Activated gamma-delta T cell treated with Interleukin-2 at 50 U/mL for 16 hours (primary cell): Measurements from ENCODE around the gene HSPA1B.
"Not testable (repeated sequence)": the region's sequence is repeated elsewhere in the genome, so short reads cannot be mapped to it uniquely, and the experiment has no call there.

ENCODE experiments used
- DNase-seq: peaks from one replicate; pipeline ENCODE4 v3.0.0-alpha.2; 2020

Gene HSPA1B

DNA sequence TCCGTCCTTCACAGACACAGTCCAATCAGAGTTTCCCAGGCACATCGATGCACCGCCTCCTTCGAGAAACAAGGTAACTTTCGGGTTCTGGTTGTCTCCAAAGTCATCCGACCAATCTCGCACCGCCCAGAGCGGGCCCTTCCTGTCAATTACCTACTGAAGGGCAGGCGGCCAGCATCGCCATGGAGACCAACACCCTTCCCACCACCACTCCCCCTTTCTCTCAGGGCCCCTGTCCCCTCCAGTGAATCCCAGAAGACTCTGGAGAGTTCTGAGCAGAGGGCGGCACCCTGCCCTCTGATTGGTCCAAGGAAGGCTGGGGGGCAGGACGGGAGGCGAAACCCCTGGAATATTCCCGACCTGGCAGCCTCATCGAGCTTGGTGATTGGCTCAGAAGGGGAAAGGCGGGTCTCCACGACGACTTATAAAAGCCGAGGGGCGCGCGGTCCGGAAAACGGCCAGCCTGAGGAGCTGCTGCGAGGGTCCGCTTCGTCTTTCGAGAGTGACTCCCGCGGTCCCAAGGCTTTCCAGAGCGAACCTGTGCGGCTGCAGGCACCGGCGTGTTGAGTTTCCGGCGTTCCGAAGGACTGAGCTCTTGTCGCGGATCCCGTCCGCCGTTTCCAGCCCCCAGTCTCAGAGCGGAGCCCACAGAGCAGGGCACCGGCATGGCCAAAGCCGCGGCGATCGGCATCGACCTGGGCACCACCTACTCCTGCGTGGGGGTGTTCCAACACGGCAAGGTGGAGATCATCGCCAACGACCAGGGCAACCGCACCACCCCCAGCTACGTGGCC, at the start of gene HSPA1B:
TSS of gene HSPA1B (plus strand) at position 453 of the 794 bp plus-strand sequence. CDS start at position 666, 213 bp downstream.
- DNase-seq, result peak; percentile 82

DNA sequence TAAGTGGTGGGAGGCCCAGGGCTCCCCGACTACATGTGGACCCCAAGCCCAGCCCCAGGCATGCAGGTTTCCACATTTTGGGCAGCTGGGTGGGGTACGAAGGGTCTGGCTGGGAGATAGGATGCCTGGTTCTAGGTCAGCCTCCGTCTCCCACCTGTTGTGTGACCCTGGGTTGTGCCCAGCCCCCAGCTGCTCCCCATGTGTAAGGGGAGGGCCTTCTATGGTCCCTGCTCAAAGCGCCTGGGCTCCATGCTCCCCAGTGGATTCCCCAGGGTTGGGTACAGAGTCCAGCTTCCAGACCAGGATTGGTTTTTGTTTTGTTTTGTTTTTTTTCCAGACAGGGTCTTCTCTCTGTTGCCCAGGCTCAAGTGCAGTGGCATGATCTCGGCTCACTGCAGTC, 49.3 kb upstream of the HSPA1B start:
- DNase-seq, result no peak

DNA sequence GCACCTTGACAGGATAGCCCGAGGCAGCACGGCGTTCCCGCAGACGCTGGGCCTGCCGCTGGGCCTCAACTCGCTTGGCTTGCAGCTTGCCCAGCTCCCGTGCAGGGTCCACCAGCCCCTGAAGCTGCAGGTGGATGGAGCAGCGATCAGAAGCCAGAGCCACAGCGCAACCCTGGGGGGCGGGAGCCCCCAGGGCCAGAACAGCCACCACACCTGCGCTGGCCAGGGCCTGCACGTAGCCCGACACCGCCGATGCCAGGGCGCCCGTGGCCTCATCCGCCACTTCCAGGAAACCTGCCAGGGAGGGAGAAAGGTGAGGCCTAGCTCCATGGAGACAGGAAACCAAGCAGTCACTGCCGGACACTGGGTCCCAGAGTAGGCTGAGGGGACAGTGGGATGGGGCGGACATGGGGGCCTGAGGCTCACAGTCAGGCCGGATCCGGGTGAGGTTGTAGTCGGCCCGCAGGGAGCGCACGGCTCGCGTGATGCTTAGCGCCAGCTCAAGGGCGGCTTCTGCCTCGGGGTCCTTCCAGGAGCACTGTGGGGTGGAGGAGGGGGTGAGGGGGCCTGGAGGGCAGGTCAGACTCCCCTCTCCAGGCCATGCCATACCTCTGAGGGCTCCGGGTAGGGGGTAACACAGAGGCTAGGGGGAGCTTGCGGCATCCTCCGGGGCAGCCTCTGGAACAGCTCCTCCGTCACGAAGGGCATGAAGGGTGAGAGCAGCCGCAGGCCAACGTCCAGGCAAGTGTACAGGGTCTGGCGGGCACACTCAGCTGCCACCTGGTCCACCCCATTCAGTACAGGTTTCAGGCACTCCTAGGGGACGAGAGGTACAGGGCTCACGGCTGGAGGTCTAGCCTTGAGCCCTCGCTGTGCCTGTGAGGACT, 48.3 kb upstream of the HSPA1B start:
- DNase-seq, result no peak

DNA sequence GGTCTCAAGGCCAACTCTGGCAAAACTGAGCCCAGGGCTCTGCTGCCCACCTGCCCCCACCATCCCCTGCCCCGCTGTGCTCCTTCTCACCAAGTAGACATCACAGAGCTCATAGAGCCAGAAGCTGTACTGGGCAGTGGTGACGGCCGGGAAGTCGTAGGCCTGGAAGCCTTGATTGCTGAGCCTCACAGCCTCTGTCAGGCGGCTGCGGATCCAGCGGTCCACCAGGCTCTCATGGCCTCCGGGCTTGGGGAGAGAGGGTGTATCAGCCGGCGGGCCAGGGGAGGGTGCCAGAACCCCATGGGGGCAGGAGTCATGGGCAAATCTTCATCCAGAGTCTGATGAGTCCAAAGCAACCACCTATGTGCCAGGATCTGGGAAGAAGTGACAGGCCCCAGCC, 47.6 kb upstream of the HSPA1B start:
- no peak for DNase-seq

DNA sequence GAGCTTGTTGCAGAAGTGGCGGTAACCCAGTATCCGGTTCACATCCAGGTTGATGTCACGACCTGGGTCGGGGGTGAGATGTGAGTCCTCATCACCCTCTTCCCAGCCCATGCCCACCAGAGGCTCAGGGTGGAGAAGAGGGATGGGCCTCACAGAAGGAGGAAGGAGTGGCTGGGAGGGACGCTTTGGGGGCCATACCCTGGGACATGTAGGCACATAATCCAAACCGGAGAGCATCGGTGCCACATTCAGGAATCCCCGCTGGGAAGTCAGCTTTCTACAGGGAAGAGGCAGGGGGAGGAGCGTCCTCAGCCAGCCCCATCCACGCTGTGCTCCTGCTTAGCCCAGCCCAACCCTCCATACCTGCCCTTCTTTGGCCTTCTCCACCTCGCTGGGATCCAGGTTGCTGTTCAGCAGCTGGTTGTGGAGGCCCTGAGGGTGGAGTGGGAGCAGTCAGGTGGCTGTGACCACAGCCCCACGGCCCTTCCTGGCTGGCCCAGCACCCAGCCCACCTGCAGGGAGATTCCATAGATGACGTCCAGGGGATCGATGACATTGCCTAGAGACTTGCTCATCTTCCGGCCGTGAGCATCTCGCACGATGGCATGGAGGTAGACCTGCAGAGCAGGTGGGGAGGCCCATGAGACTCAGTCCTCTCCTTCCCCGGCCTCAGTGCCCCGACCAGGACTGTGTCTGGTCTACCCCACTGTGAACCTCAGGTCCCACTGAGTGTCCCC, 46.9 kb upstream of the HSPA1B start:
- DNase-seq, result no peak

DNA sequence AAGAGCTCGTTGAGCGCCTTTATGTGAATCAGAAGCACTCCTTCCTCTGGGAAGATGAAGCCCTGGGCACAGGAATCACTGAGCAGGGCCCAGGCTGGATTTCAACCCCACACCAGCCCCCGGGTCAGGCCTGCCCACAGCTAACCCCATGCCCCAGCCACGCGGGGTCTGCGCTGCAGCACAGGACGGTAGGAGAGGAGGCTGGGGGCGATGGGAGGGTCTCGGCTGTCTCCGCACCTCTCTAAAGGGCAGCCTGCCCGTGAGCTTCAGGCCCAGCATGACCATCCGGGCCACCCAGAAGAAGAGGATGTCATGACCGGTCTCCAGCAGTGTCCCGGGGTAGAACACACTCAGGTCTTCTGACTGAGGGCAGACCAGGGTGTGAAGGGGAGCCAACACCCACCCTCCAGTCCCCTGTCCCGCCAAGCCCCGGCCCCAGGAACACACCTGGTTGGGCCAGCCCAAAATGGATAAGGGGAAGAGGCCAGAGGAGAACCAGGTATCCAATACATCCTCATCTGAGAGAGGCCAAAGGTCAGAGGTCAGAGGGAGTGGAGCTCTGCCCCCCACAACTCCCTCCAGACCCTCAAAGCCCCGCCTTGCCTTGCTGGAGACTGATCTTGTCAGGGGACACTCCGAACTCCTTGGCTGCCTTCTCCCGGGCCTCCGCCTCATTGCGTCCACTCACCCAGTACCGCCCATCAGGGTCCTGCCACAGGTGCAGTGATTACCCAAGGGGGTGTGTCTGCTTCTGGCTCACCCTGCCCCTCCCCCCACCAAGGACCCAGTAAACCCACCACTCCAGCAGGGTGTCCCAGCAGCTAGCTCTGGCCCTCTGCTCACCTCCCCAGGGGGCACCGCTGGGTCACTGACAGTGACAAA, 46.1 kb upstream of the HSPA1B start:
- DNase-seq, result no peak

DNA sequence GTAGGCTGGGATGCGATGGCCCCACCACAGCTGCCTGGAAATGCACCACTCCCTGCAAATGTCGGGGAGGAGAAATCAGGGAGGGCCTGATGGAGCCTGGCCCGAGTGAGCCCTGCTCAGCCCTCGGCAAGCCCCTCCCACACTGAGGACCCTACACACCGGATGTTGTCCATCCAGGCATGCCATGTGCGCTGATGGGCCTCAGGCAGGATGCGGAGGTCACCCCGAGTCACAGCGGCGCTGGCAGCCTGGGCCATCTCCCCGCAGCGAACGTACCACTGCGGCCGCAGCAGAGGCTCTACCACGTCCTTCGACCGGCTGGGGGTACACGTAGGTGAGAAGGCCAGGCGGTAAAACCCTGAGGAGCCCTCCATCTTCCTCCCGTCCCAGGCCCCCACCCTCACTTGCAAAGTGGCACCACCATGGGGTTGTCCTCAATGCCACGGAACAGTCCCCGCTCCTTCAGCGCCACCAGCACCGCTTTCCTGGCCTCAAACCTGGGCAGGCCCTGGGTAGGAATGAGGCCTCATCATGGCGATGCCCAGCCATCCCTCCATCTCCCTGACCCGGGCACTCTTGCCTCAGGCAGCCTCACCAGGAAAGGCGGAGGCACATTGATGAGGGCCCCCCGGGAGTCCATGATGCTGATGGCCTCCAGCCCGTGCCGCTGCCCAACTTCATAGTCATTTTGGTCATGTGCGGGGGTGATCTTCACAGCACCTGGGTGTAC, 45.2 kb upstream of the HSPA1B start:
- DNase-seq, result no peak

DNA sequence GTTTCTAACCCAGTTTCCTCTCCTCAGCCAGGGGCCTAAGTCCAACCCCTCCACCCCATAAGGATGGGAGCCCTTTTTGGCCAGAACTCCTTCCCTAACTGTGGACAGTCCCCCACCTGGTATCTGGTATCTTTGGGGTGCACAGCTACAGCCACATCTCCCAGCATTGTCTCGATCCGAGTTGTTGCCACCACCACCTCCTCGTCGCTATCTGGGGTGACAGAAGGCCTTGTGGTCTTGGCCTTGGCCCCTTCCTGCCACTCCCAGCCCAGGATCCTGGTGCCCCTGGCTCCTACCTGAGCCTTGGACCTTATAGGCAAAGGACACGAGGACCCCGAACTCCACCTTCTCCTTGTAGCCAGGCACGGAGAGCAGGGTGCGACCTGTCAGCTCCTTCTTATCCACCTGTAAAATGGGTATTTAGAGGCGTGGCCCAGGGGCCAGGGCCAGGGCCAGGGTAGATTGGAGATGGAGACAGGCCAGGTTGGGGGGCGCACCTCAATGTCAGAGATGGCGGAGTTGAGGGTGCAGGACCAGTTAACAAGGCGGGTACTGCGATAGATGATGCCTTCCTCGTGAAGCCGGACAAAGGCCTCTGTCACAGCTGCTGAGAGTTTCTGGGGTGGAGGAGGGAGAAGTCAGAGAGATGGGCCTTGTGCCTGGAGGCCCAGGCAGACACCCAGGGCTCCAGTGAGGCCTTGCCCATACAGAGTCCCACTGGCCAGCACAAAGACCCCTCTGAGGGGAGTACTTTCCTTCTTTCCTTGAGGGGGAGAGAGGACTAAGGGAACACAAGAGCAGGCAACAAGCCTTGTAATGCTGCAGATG, 43.2 kb upstream of the HSPA1B start:
- DNase-seq, result no peak

DNA sequence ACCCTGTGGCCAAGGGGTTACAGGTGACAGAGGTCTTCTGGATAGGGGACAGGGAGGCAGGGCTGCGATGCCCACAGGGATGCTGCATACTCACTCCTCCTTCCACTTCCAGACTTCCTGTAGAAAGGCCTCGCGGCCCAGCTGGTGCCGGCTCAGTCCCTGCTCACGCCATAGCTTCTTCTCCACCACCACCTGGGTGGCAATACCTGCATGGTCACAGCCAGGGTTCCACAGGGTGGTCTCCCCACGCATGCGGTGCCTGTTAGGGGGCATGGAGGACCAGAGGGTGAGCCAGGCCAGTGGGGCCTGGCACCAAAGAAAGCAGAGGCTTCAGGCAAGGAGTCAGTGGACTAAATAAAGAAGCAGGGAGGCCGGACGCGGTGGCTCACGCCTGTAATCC, 42.1 kb upstream of the HSPA1B start:
- no peak for DNase-seq

DNA sequence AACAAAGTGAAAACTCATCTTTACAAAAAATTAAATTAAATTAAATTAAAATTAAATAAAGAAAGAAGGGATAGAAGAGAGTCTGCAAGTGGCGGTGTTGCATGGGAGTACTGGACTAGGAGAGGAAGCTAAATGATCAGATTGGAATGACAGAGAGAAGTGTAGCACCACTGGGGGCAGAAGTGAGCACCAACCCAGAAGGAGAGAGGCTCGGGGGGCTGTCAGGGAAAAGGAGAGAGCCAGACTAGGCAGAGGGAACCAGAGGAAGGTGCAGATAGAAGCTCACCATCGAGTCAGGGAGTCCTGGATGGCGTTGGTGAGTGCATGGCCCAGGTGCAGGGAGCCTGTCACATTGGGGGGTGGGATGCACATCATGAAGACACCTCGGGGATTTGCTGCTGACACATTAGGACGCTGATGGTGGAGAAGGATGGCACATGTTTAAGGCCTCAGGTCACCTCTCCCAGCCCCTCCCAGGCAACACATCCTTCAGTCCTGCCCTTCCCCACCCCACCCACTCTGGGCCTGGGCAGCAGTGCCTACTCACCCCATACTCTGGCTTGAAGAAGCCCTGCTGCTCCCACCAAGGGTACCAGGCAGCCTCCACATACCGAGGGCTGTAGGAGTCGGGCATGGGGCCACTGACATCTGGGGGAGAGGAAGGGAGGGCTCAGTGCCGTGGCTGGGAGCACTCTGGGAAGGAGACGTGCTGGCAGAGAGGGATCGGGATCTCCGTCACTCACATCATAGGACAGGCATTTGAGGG, 36.0 kb upstream of the HSPA1B start:
- DNase-seq, result no peak

DNA sequence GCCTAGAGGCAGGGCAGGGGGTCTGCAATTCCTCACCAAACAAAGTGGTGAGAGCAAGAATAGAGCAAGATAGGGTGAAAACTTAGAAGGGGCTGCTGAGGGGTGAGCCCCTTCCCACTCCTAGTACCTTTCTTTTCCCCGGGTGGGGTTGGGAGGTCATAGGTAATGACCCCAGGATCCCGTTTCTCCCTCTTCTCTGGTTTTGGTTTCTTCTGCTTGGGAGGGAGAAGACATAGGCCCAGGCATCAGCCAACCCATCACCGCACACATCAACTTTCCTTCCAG, 35.5 kb upstream of the HSPA1B start:
- DNase-seq, result no peak

DNA sequence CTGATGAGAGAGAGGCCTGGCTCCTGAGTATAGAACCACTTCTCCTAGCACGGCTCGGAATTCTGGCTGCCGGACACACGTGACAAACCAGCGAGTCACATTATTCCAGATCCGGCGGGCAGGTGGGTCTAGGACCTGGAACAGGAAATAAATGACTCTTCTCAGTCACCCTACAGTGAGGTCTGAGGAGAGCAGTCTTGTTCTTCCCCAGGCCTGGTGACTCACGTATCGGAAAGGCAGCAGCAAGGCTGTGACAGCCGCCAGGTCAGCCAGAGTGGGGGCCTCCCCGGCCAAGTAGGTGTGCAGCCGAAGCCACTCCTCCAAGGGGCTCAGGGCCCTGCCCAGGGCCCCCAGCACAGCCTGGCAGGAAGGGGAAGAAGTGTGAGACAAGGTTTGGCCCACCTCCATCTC, 34.8 kb upstream of the HSPA1B start:
- DNase-seq, result no peak

DNA sequence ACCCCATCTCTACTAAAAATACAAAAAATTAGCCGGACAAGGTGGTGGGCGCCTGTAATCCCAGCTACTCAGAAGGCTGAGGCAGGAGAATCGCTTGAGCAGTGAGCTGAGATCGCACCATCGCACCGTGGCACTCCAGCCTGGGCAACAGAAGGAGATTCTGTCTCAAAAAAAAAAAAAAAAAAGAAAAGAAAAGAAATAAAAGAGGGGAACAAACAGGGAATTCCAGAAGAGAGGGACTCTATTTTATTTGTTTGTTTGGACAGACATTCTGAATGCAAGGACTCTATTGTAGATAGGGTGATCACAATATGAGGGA, 33.7 kb upstream of the HSPA1B start:
- not testable (repeated sequence) for DNase-seq

DNA sequence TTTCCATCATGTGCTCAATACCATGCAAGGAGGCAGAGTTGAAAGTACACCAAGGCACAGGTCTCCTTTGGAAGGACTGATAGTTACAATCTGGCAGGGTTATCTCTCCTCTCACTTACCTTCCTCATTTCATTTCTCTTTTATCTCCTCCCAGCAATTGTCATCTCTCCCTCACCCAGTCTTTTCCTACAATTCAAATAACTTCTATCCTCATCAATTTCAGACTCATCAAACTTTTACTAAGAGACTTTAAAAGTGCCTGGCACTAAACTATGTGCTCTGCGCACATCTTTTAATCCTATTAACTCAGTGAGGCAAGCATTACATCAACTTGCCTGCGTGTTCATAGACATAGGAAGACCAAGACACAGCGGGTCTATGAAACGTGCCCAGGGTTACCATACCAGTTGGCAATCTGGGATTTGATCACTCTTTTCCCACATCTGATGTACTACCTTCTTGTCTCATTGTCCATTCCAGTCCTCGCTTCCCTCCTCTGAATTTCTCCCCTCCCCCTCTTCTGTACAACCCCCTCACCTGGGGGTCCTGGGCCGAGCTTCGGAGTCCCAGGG, 33.2 kb upstream of the HSPA1B start:
- no peak for DNase-seq

DNA sequence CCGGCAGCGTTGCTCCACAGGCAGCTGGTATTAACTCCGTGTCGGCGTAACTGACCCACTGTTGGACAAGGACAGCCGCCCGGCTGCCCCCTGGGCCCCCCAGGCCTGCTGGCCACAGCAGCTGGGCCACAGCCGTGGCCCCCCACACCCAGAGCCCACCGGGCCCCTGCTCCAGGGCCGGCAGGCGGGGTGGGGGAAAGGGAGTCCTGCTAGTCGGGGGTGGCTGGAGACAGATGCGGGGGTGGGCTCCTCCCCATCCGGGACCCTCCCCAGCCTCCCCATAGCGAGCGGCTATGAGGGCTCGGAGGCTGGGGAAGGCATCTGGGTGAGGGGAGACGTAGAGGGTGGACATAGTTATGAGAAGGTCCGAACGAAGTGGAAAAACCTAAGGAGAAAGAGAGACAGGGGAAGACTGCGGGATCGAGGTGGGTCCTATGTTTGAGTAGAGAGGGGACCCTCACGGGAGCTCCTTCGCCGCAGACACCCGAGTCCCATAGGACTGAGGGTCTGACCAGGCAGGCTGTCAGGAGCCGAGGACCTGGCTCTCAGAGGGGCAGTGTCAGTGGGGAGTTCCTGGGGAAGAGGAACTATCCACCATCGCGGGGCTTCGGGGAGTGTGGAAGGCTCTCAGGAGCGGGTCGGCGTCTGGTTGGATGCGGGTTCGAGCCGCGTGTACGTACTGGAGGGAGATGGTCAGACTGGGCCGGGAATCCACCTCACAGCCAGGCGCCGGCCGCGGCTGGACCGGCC, 32.5 kb upstream of the HSPA1B start:
- no peak for DNase-seq

DNA sequence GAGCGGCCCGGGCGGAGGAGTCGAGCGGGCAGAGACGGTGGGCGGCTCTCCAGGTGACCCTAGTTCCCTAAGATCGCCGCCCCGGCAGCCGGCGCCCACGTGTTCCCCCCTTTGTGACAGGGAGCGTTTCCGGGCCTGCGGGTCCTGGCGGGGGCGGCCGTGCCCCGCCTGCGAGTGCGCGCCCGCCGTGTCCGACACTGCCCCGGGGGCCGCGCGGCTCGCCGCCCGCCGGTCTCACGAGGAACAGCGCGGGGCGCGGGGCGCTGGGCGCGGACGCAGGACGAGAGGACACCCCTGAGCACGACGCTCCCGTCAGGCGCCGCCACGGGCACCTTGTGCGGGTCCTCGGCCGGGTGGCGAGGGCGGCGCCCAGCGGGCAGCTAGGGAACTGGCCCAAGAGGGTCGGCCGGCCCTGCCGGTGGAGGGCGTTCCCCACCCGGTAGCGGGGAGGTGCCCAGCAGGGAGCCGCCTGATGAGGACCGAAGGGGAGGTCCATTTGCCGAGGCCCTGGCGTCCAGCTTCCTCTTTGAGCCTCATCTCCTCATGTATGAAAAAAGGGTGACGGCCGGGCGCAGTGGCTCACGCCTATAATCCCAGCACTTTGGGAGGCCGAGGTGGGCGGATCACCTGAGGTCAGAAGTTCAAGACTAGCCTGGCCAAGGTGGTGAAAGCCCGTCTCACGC, 31.8 kb upstream of the HSPA1B start, which contains the start of gene VARS1:
TSS of gene VARS1 (minus strand) at position 137 of the 683 bp plus-strand sequence. CDS start 535 bp downstream, outside the sequence.
- DNase-seq, result peak; percentile 81

DNA sequence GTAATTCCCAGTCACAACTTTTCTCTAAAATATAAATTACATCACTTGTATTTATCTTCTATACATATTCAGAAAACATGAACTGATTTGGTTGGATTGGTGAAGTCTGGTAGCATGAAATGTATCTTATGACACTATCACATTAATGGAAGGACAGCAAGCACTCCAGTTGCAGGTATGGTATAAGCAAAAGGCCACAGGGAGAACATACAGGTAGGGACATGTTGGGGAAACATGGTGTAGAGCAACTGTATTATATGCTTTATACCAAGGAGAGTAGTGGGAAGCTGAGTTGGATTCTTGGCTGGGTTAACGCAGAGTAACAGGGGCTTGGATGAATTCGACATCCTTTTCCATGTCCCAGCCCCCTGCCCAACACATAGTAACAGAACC, 30.5 kb upstream of the HSPA1B start:
- DNase-seq, result no peak

DNA sequence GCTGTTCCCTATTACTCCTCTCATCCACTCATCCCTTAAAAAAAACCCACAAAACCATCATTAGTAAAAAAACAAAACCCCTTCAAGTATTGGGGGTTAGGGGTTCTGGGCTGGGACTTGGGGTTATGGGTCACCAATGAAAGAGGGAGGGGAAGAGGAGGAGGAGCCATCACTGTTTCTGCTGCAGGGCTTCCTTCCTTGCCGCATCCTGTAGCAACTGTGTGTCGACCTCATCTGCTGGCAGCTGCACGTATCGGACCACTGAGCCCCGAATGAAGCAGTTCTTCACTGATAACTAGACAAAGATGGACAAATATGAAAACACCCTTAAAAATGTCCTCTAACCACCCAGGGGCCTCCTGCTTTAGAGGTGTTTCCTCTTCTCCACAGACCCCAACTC, 29.9 kb upstream of the HSPA1B start:
- peak; percentile 44 for DNase-seq
